ENCODE data around the gene CSRP3. TPM values are rescaled to one million over a fixed set of nuclear protein-coding genes. Genes with fewer than 3 reads are reported as not detected.
A peak's percentile ranks its signal among the peaks of the same experiment; 100 is the strongest.

The CSRP3 gene
- 100 to 1,000 TPM in 2 of 4 donors, 10 to 100 TPM in 1, 1 to 10 TPM in 1; 2.2 to 300 (median 89.5) TPM for total RNA-seq

- peak; percentile 71 to 84 for DNase-seq
- peak within 1 kb of the TSS; percentile 90 to 94 (median 94) for H3K27ac ChIP-seq
- intact Hi-C loops (cut with DNase I; ENCODE audit: low total_unique reads) = loop anchor here (1.0 kb wide), 2 partner anchors 16 to 31 kb away; no protein-coding TSS in a partner anchor
These were observed at the start of gene CSRP3 for GRCh38 chr11:19201737-19202605. TSS of gene CSRP3 (minus strand) at chr11:19201983. CDS start at chr11:19192448, 9,535 bp downstream.

GRCh38 chr11:19251577-19251976 is 49.8 kb upstream of the CSRP3 start:
- no peaks in the 10 kb centered on the region for H3K9me3 ChIP-seq
- ATAC-seq (no peak), DNase-seq (no peak)
- H3K27ac ChIP-seq = no peak overlapping the region
- no peaks in the 10 kb centered on the region for H3K4me1 ChIP-seq
- no peak overlapping the region for H3K4me3 ChIP-seq
- no peaks in the 10 kb centered on the region for H3K36me3 ChIP-seq
- no peak for TF ChIP-seq CTCF (IDR thresholded peaks at IDR 0.05 in 4 of 5, conservative IDR thresholded peaks at IDR 0.05 in 1 of 5)
- no peak for TF ChIP-seq POLR2A (IDR thresholded peaks at IDR 0.05)
- H3K27me3 ChIP-seq = no peaks in the 10 kb centered on the region
- intact Hi-C loops (cut with DNase I; ENCODE audit: low total_unique reads) (no loop called here), in situ Hi-C loops (cut with MboI; ENCODE audit: low sequenced_read_pairs in 4 of 4) (no loop called here)

More at GRCh38 chr11:19201737-19202605, at the start of gene CSRP3:
- H3K9me3 ChIP-seq = no peaks in the 10 kb centered on the region
- H3K36me3 ChIP-seq = no peaks in the 10 kb centered on the region
- H3K4me3 ChIP-seq = peak within 1 kb of the TSS; percentile 30 to 42 (median 36)
- peak; percentile 86 to 91 for ATAC-seq
- H3K27me3 ChIP-seq = no peaks in the 10 kb centered on the region
- peak in 1 of 5 experiments; percentile 13 for TF ChIP-seq CTCF (IDR thresholded peaks at IDR 0.05 in 4 of 5, conservative IDR thresholded peaks at IDR 0.05 in 1 of 5)
- TF ChIP-seq POLR2A (IDR thresholded peaks at IDR 0.05) = peak; percentile 43 to 66
- in situ Hi-C loops (cut with MboI; ENCODE audit: low sequenced_read_pairs in 4 of 4) = no loop called here
- peaks cover 37 to 39% of the 10 kb centered on the region in 2 donors for H3K4me1 ChIP-seq

- H3K9me3 ChIP-seq = no peaks in the 10 kb centered on the region
- H3K4me3 ChIP-seq = no peak overlapping the region
- H3K36me3 ChIP-seq = no peaks in the 10 kb centered on the region
- in situ Hi-C loops (cut with MboI; ENCODE audit: low sequenced_read_pairs in 4 of 4) (no loop called here), intact Hi-C loops (cut with DNase I; ENCODE audit: low total_unique reads) (no loop called here)
- TF ChIP-seq CTCF (IDR thresholded peaks at IDR 0.05 in 4 of 5, conservative IDR thresholded peaks at IDR 0.05 in 1 of 5) (no peak), POLR2A (IDR thresholded peaks at IDR 0.05) (no peak)
- DNase-seq (no peak), ATAC-seq (no peak)
- H3K27ac ChIP-seq = no peak overlapping the region
- H3K27me3 ChIP-seq = peaks cover 10 to 17% (median 10%) of the 10 kb centered on the region in 3 donors
- peaks cover 5 to 7% of the 10 kb centered on the region in 2 donors for H3K4me1 ChIP-seq
These were observed 45.0 kb upstream of the CSRP3 start for GRCh38 chr11:19246816-19247215.

- intact Hi-C loops (cut with DNase I; ENCODE audit: low total_unique reads) (no loop called here), in situ Hi-C loops (cut with MboI; ENCODE audit: low sequenced_read_pairs in 4 of 4) (no loop called here)
- no peak for TF ChIP-seq POLR2A (IDR thresholded peaks at IDR 0.05)
- no peak for TF ChIP-seq CTCF (IDR thresholded peaks at IDR 0.05 in 4 of 5, conservative IDR thresholded peaks at IDR 0.05 in 1 of 5)
- Histone ChIP-seq H3K27ac (no peak overlapping the region), H3K9me3 (no peaks in the 10 kb centered on the region), H3K27me3 (peaks cover 15 to 22% (median 17%) of the 10 kb centered on the region in 3 donors), H3K4me1 (peaks cover 8 to 15% of the 10 kb centered on the region in 2 donors), H3K4me3 (no peak overlapping the region), H3K36me3 (no peaks in the 10 kb centered on the region)
- DNase-seq (no peak), ATAC-seq (no peak)
These were observed 43.6 kb upstream of the CSRP3 start for GRCh38 chr11:19245351-19245750.

Data from gastrocnemius medialis (tissue), 4 donors.